Type B pancreatic cell (in vitro differentiated cells): ENCODE data around the gene VSIR. TPM values are rescaled to one million over a fixed set of nuclear protein-coding genes. Genes with fewer than 3 reads are reported as not detected.

ENCODE experiments used
- DNase-seq: peaks from one replicate; pipeline ENCODE4 v3.0.0; 2021; ENCODE audit warnings: mixed read lengths; ENCODE audit not compliant: unreplicated experiment; ENCODE audit errors: extremely low spot score
- H3K27ac Mint-ChIP-seq: 2 replicates; pipeline ENCODE4 v1.8.0; 2021; ENCODE audit warnings: mild to moderate bottlenecking, mixed read lengths
- H3K27me3 Mint-ChIP-seq: 2 replicates; pipeline ENCODE4 v1.8.0; 2021; ENCODE audit warnings: mixed read lengths
- H3K36me3 Mint-ChIP-seq: 2 replicates; pipeline ENCODE4 v1.8.0; 2021; ENCODE audit warnings: mixed read lengths
- H3K4me1 Mint-ChIP-seq: one replicate; pipeline ENCODE4 v1.8.0; 2021; ENCODE audit warnings: mixed read lengths; ENCODE audit not compliant: unreplicated experiment
- H3K4me3 Mint-ChIP-seq: 2 replicates; pipeline ENCODE4 v1.8.0; 2021; ENCODE audit warnings: mild to moderate bottlenecking, mixed read lengths
- H3K9me3 Mint-ChIP-seq: 2 replicates; pipeline ENCODE4 v1.8.0; 2021; ENCODE audit warnings: mixed read lengths
- total RNA-seq: library from RNA; stranded (reverse); gene quantifications from 2 replicates; pipeline ENCODE4 v1.2.1, GENCODE V29; 2021; ENCODE audit warnings: low replicate concordance
- TF ChIP-seq, protein P1 (sequence below): fragments of 200-600 bp; sonication (generic); conservative IDR thresholded peaks from 2 replicates; pipeline ENCODE4 v1.5.0; 2021; ENCODE audit warnings: antibody characterized with exemption, mild to moderate bottlenecking

Gene VSIR
- total RNA-seq, 1 donor from 2014 or later = 47.0 TPM

DNA sequence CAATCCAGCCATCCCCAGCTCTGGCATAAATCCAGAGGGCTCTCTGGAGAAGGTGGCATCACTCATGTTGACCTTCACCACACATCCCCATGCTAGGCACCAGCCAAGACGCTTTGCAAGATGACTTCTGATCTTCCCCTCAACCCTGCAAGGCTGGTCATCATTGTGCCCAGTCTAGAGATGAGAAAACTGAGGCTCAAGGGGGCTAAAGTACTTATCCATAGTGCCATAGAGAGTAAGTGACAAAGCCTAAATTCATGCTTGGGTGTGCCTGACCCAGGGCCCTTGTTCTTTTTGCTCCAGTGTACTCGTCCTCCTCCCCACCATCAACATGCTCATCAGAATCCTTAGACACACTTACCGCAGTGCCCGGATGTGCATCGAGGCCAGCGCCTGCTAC lies 52.0 kb downstream of the VSIR start:
- H3K4me3 Mint-ChIP-seq = no peak overlapping the region
- H3K4me1 Mint-ChIP-seq = peaks cover 19% of the 10 kb centered on the region
- peaks cover 4% of the 10 kb centered on the region for H3K27me3 Mint-ChIP-seq
- no peak for DNase-seq
- no peaks in the 10 kb centered on the region for H3K9me3 Mint-ChIP-seq
- TF ChIP-seq, protein P1, sequence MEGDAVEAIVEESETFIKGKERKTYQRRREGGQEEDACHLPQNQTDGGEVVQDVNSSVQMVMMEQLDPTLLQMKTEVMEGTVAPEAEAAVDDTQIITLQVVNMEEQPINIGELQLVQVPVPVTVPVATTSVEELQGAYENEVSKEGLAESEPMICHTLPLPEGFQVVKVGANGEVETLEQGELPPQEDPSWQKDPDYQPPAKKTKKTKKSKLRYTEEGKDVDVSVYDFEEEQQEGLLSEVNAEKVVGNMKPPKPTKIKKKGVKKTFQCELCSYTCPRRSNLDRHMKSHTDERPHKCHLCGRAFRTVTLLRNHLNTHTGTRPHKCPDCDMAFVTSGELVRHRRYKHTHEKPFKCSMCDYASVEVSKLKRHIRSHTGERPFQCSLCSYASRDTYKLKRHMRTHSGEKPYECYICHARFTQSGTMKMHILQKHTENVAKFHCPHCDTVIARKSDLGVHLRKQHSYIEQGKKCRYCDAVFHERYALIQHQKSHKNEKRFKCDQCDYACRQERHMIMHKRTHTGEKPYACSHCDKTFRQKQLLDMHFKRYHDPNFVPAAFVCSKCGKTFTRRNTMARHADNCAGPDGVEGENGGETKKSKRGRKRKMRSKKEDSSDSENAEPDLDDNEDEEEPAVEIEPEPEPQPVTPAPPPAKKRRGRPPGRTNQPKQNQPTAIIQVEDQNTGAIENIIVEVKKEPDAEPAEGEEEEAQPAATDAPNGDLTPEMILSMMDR = no peak
- H3K27ac Mint-ChIP-seq = no peak overlapping the region
- no peaks in the 10 kb centered on the region for H3K36me3 Mint-ChIP-seq

DNA sequence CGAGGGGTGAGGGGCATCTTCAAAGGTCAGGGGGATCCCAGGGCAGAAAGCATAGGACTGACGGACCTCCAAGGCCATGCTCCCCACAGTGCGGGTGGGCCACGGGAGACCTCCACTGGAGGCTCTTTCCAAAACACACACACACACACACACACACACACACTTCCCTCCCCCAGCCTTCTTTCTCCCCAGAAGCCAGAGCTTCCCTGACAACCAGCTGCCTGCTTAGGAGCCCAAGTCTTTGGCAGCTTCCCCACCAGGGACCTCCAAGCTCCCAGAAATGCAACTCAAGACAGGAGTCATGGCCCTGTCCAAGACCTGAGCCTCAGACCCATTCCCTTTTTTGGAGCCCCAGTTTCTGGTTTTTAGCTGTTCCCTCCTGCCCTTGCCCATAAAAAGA lies 53.0 kb downstream of the VSIR start:
- Mint-ChIP-seq H3K27me3 (peaks cover 4% of the 10 kb centered on the region), H3K4me3 (no peak overlapping the region), H3K36me3 (no peaks in the 10 kb centered on the region), H3K4me1 (peaks cover 9% of the 10 kb centered on the region), H3K27ac (no peak overlapping the region), H3K9me3 (no peaks in the 10 kb centered on the region)
- TF ChIP-seq, protein P1 = no peak
- DNase-seq = no peak

DNA sequence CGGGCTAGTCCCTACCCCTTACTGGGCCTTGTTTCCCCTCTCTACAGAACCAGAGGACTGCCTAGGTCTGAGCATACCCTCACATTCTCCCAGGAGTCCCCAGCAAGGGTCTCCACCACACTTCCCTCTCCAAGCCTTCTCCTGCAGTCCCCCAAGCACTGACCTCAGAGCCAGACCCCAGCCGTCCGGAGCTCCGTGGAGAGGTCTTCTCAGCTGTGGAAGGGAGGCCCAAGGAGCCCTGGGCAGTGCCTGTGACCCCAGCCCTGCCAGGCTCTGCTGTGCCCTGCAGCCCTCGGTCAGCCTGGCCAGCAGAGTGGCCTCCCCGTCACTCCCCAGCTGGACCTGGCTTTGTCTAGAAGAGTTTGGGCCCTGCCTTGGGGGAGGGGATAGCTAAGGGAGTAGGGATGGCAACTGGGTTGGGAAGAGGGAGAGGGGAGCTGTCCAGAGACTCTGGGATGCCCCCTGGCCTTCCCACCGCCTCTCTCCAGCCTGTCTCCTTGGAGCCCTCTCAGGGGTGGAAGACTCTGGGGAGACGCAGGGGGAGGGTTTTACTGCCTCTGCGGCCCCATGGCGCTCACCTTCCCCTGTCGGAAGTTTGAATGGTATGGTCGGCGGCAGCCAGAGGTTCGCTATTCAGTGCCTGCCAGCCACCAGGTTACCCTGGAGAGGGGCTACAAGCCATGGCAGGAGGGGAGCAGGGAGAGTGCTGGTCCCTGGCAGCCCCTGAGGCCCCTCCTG lies 53.7 kb downstream of the VSIR start, which contains the start of gene C10orf105:
TSS of gene C10orf105 (minus strand) at position 315 of the 738 bp plus-strand sequence. CDS start 3,441 bp downstream, outside the sequence.
- Mint-ChIP-seq H3K27me3 (peaks cover 4% of the 10 kb centered on the region), H3K36me3 (no peaks in the 10 kb centered on the region), H3K4me3 (no peak within 1 kb of the TSS), H3K27ac (no peak within 1 kb of the TSS), H3K9me3 (no peaks in the 10 kb centered on the region), H3K4me1 (peaks cover 8% of the 10 kb centered on the region)
- TF ChIP-seq, protein P1 = no peak
- DNase-seq = no peak

DNA sequence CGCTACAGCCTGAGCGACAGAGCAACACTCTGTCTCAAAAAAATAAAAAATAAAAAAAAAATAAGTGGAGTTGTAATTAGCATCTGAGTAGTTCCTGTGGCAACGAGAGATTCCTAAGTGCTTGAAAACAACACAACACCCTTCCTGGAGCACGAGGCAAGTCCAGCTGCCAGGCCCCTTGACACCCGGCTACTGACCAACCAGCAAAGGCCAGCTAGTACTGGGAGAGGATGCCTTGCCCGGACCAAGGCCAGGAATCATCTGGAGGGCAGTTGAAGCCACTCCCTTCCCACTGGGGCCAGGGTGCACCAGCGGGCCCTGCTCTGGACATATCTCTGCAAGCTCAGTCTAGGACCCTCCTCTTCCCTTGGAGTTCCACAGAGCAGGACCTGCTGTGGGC lies 54.3 kb downstream of the VSIR start:
- no peaks in the 10 kb centered on the region for H3K36me3 Mint-ChIP-seq
- no peaks in the 10 kb centered on the region for H3K9me3 Mint-ChIP-seq
- H3K27me3 Mint-ChIP-seq = peaks cover 4% of the 10 kb centered on the region
- TF ChIP-seq, protein P1 = no peak
- no peak overlapping the region for H3K27ac Mint-ChIP-seq
- H3K4me1 Mint-ChIP-seq = peaks cover 10% of the 10 kb centered on the region
- H3K4me3 Mint-ChIP-seq = no peak overlapping the region
- DNase-seq = no peak

DNA sequence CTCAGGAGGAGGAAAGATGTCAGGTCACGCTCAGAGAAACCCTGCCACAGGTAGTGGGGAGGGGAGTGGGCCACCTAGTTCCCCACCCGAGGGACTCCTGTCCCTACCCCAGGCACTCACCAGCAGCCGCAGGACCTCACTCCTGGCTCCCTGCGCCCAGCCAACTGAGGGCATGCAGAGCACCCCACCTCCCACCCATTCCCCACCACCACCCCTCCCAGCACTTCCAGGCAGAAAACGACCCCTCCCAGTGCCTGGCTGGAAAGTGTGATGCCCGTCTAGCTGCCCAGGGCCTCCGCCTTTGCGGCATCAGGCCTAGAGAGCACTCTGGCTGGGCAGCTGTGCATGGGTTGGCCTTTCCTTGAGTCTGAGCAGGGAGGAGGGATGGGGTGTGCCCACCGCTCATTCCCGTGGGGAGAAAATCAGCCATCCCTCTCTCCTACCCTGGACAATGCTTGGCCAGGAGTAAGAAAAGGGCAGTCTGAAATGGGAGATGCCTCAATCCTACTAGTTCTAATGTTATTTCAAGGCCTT lies 55.1 kb downstream of the VSIR start:
- H3K4me1 Mint-ChIP-seq = peaks cover 14% of the 10 kb centered on the region
- TF ChIP-seq, protein P1 = no peak
- DNase-seq = no peak
- no peak overlapping the region for H3K27ac Mint-ChIP-seq
- peaks cover 4% of the 10 kb centered on the region for H3K27me3 Mint-ChIP-seq
- no peaks in the 10 kb centered on the region for H3K36me3 Mint-ChIP-seq
- no peaks in the 10 kb centered on the region for H3K9me3 Mint-ChIP-seq
- H3K4me3 Mint-ChIP-seq = no peak overlapping the region
